Heart left ventricle (tissue), 13 donors: ENCODE data around the gene C12orf43.

Experiments
- CTCF ChIP-seq, 12 donors: fragments of 200-600 bp; sonication (generic) in 4 of 12; IDR thresholded peaks; one replicate each; pipeline versions ENCODE4 v1.5.0 to v1.8.0; 2018 to 2022; ENCODE audit warnings: antibody characterized with exemption in 12 of 12, mild to moderate bottlenecking in 5 of 12
- POLR2A ChIP-seq, 2 donors: fragments of 450-650 bp; IDR thresholded peaks; one replicate each; pipeline ENCODE4 v1.6.1; 2017; ENCODE audit warnings: antibody characterized with exemption in 2 of 2, mild to moderate bottlenecking in 2 of 2, moderate library complexity in 2 of 2
- donor health status: ischemic (EF 13 %, LVEDD 7.1; RV severe dilation, severe dysfunction).
- donor health status: DM: no; HTN: yes; CAD: no.
- donor health status: DM: no; HTN: no; CAD: no.
- donor health status: ischemic (EF 25% LVEDD 6.9; RV normal size, moderate dysfunction).
- donor health status: ischemic (EF 25% LVEDD 5.7; RV mildly dilated, moderate dysfunction).
- donor health status: ischemic (EF 35%, LVEDD 5.7; RV mildly dilated, moderate dysfunction).
- donor health status: nonischemic (EF 11% LVEDD 7.7; RV severe dilation, severe dysfunction).
- donor health status: DM: yes; HTN: yes; CAD: no.
- donor health status: PGD.
- donor health status: ischemic (EF 29% LVEDD 5.4; RV normal size, mild dysfunction).
- donor health status: nonischemic (EF 23%, LVEDD 6.1; RV moderate dilation, normal function).

GRCh38 chr12:120960657-120961056 lies 55.6 kb downstream of the C12orf43 start:
- TF ChIP-seq CTCF (IDR thresholded peaks at IDR 0.05), result no peak
- TF ChIP-seq POLR2A (IDR thresholded peaks at IDR 0.05), result no peak
